Measurements from ENCODE around the gene CRABP1.

Gene CRABP1

DNA sequence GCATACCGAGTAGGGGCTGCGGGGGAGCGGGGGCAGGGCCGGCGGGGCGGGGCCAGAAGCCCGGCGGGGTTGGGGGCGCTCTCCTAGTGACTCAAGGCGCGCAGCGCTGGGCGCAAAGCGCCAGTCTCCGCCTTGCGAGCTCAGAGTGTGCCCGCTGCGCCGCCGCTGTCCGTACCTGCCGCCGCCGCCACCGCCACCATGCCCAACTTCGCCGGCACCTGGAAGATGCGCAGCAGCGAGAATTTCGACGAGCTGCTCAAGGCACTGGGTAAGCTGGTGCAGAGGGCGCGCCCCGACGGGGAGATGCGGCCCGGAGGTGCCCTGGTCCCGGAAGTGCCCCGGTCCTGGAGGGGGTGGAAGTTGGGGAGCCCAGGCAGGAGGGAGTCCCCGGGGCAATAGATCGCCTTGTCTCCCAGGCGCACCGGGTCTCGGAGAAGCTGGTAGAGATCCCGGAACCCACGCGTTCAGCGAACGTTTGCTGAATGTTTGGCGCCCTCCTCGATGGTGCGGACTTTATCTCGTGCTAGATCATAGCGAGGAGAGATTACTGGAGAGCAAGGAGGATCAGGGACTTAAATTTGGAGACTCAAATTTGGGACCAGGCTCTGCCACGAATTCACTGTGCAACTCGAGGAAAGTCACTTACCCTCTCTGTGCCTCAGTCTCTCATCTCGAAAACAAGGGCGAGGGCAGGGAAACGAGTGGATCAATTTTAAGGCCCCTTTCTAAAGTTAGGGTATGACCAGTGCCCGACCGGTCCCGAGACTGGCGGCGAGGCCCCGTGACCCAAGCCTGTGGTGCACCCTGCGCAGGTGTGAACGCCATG lies at the start of gene CRABP1:
Gene CRABP1 (plus strand): TSS at position 123 of the 826 bp plus-strand sequence. CDS start 76 bp downstream, at position 199.
- DNase-seq (ENCODE audit: low spot score), result no peak

DNA sequence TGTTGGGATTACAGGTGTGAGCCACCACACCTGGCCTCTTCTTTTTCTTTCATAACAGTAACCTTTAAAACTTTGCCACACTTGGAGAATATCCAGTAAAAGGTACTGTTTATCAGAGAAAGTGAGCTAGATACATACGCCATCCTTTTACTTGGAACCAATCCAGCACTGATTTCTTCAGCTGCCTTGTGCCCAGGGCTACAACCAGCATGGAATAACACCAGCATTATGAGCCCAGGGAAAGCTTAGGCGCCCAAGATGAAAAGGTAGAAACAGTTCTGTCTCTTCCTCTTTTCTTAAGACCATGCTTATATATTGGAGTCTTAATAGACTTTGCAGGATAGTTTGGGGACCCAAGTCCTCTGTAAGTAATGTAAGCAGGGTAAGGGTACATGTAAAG lies 49.1 kb upstream of the CRABP1 start:
- no peak for DNase-seq (ENCODE audit: low spot score)

DNA sequence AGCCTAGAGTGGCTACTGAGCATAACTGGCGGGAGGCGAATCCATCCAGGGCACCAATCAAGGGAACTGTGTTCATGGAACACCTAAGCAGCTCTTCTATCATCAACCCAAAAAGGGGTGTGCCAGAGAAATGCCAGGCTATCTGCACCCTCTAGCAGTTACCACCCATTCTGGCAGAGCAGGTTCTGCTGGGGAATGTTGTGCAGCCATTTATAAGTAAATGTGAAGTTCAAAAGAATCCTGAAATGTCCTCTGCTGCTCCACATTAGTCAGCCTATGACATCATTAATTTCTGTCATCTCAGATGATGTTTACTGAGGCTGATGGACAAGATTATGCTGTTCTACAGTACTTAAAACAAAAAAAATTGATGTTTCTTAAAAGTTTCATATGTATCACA lies 48.5 kb upstream of the CRABP1 start:
- no peak for DNase-seq (ENCODE audit: low spot score)

DNA sequence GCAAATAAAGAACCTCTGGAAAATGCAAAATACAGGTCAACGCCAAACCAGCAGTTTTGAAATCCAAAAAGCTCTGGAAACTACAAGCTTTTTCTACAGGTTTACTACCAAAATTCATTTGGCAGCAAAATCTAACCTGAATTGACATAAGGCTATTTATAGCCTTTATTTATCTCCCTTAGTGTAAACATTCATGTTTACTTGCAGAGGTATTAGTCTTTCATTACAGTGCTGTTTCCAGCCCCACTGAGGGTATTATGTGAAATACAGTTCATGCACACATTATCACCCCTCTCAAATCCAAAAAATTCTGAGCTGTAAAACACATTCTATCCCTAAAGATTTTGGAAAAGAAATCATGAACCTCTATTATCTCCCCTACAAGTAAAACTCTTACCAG lies 47.9 kb upstream of the CRABP1 start:
- no peak for DNase-seq (ENCODE audit: low spot score)

DNA sequence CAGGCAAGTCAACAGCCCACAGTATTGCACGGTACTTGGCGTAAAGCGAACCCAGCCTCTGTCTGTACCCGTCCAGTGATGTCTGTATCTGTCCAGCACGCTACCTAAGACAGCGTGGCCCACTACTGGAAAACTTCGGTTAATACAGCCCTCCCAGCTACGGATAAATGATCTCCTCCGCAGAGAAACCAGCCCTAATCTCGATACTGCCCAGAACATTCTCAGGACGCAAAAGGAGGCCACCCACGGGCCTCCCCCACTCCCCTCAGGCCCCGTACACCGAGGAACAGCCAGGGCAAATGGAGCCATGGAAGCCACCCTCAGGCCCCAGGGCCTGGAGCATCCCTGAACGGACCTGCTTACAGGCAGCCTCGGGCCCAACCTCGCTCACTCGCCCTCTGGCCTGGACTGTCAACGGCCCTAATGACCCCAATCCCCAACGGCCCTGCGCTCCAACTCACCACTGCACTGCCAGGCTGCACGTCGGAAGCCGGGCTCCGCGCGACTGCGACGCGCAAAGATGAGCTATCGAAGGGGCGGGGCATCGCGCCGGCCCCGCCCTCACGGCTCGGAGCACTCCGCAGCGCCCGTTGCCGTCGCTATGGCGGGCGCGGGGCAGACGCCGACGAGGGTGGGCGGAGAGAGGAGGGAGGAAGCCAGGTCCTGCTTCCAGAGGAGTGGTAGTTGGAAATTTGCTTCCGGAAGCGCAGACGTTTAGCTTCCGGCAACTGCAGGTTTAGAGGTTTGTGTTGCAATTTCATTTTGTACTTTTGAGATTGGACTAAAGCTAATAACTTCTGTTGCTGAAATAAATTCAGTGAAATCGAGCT lies 40.8 kb upstream of the CRABP1 start, which contains the start of gene SKIC8:
Gene SKIC8 (minus strand): TSS at position 509 of the 830 bp plus-strand sequence. CDS start 3,923 bp downstream, outside the sequence.
- peak; percentile 92 for DNase-seq (ENCODE audit: low spot score)

DNA sequence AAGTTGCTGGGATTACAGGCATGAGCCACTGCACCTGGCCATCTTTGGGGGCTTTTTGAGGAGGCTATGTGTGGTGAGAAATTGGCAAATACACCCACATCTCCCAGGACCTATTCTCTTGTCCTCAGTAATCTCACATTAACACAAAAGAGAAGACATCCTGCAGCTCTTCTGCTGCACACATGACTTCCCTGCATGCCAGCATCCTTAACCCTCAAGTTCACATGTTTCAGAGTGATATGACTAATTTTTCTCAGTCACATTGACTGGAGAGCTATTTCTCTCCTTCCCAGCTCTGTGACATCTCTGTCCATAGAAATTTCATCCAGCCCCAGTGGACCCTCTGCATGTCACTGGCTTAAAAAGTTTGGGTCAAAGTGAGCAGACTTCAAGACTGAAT lies 38.8 kb upstream of the CRABP1 start:
- no peak for DNase-seq (ENCODE audit: low spot score)

DNA sequence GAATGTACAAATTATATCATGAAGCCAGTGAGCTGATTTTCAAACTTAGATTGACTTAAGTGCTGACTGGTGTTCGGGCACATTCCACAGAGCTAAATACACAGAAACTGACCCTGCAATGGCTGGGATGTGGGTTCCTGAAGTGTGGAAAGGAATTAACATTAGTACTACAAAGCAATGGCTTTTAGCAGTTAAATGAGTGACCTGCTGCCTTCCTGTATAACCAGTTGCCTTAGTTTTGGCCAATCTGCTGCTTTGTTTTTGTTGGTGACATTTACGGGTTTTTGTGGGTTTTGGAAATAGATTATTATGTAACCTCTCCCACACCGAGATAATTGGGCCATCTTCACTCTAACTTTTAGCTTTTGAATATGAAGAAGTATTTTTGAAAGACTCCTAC lies 38.3 kb upstream of the CRABP1 start:
- no peak for DNase-seq (ENCODE audit: low spot score)

DNA sequence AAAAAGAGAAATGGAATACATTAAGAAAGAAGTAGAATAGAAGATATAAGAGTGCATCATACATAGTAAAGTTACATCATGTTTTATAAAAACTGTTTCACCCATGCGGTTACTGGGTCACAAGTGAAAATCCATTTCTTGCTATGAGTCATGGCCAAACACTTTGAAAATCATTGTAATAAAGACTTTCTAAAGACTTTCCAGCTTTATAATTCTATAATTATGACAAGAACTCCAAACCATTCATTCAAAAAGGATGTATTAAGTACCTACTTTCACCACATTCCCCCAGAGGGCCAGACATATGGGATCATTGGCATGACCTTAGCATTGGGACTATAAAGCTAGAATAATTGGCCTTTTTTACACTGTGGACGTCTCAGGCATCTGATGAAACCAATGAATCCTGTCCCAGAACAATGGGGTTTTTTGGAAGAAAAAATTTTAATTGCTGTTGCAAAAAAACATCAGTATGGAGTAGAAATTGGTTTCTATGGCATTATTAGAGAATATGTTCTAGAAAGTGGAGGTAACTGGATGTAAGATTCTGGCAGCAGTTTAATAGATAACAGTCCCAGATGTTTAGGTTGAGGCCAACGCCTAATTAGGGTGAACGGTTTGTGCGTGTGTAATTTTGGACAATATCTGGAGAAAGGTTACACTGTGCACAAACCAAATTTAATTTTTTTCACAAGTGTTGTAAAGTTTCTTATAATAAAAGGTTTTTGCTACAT lies 37.4 kb upstream of the CRABP1 start:
- peak; percentile 44 for DNase-seq (ENCODE audit: low spot score)

DNA sequence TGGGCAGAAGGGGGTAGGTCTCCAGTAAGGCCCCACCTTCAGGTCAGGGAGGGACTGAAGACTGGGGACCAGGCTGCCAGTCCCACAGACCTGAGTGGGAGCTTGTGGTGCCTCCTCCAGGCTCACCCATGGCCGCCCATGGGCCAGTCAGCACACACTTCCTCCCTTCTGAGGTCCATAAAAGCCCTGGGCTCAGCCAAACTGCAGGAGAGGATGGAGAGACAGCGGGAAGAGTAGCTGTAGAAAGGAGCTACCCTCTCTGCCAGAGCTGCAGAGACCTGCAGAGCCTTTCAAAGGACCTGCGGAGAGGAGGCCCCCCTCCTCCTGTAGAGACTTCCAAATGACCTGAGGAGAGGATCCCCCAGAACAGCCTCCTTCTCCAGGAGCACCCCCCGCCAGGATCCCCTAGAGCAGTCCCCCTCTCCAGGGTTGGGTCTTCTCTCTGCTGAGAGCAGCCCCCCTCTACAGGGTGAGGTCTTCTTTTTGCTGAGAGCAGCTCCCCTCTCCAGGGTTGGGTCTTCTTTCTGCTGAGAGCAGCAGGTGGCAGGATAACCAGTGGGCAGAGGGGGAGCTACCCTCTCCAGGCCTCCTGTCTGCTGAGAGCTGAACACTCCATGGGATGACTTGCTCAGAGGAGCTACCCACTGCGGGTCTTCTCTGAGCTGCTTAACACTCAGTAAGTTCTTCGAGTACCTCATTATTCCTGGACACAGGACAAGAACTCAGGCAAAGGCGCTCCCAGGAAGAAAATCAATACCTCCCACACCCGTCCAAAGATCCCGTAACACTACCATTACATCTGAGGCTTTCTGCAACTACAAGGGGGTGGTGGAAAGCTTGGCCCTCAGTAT lies 35.7 kb upstream of the CRABP1 start:
- DNase-seq (ENCODE audit: low spot score), result no peak

DNA sequence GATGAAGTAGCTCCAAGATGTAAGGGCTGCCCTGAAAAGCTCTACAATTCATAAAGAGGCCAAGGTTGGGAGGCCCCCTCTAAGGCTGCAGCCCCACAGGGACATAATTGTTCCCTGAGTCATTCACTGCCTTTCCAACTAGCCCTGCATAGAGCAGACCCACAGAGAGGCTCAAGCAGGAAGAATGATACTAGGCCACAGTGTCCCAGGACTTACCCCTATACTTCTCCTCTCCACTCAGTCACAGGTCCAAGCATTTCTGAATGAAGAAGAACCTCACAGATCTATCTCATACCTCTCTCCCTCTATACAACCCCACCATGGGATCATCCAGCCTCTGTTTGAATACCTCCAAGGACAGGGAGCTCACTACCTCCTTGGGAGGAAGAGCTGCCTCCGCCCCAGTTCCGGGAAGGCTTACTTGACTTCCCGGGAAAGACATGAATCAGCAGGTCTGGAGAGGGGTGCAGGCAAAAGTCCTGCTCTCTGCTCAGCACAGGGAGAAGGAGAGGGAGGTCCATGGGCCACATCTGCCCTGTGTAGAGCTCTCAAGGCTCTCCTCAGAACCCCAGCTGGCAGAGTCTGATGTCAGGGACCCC lies 33.9 kb upstream of the CRABP1 start:
- DNase-seq (ENCODE audit: low spot score), result peak; percentile 27

DNA sequence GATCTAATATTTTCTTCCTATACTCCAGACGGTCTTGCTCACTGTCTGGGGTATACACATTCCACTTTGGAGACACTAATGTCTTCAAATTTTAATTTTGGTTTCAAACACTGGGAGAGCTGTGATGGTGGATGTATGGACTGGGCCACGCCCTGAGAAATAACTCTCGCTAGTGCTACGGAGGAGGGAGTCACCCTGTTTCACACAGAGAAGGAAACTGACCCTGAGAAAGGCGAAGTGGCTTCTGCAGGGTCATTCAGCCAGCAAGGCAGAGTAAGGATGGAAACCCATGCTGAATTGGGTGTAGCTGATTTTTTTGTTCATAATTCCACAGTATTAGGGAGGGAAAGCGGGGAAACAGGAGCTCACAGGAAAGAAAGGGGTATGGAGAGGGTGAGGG lies 32.2 kb upstream of the CRABP1 start:
- no peak for DNase-seq (ENCODE audit: low spot score)

DNA sequence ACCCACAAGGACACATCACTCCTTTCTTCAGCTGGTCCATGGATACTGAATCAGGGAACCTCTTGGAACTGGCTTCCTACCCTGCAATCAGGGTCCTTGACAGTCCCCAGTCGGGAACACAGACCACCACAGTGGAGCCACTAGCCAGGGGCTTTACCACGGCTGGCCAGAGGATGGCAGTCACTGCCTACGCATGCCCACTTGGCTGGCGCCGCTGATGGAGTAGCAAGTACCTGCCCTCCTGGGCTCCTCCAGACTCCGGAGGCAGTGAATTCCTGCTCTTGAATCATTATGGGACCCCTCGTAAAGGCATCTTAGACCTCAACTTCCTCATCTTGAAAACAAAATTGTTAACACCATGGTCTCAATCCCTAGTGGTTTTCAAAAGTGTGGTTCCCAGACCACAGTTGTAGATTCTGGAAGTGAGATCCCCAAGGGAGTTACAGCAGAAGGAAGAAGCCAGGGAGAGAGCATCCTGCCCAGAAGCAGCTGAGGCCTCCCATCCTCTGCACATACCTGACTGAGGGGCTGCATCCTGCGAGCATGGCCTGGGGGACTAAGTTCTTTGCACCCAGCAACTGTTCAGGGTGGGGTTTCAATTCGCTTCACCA lies 31.6 kb upstream of the CRABP1 start:
- peak; percentile 63 for DNase-seq (ENCODE audit: low spot score)

DNA sequence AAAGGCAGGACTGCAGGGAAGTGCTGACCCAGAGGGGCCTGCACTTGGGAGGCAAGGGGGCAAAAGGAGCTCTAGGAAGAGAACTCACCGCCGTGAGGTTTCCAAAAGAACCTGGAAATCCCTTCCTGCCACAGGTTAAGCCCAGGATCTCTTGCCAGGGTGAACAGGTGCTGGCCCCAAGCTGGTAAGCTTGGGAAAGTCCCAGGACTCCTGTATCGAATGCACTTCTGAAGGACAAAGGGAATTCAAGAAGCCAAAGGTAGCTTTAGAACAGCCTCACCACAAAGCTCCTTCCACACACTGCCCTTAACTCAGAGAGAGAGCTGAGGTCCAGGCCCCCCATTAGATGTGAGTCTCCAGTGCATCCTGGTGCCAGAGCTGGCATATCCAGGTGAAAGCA lies 28.9 kb upstream of the CRABP1 start:
- no peak for DNase-seq (ENCODE audit: low spot score)

DNA sequence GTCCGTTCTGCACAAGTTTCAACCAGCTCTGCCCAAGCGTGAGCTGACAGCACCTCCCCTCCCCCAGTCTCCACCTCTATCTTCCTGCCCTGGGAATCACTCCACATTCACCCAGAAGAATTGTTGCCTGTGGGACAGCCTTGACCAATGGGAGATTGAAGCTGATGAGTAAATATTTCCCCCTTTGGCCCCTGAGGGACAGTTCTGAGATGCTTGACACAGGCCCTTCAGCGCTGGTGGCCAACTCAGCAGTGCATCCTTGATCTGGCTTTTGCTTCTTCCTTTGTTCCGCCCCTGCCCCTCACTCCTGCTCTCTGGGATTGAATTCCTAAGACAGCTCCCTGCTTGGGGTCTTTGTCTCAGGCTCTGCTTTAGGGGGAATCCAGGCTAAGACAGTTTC lies 27.6 kb upstream of the CRABP1 start:
- no peak for DNase-seq (ENCODE audit: low spot score)

DNA sequence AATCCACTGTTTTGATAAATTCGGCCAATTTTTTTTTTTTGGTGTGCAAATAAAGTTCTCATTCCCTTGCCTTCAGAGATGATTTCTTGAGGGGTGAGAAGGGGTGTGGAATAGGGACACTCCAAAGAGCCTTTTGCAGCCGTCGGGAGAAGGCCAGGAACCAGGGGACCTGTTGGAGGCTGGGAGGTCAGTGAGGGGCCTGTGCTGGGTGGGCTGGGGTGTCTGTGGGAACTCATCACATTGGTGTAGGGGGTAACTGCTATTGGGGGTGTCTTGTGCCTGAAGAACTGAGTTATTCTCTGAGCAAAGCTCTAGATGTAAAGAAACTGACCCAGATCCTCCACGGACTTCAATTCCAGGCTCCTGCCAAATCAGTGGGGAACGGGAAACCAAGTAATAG lies 27.2 kb upstream of the CRABP1 start:
- DNase-seq (ENCODE audit: low spot score), result no peak

DNA sequence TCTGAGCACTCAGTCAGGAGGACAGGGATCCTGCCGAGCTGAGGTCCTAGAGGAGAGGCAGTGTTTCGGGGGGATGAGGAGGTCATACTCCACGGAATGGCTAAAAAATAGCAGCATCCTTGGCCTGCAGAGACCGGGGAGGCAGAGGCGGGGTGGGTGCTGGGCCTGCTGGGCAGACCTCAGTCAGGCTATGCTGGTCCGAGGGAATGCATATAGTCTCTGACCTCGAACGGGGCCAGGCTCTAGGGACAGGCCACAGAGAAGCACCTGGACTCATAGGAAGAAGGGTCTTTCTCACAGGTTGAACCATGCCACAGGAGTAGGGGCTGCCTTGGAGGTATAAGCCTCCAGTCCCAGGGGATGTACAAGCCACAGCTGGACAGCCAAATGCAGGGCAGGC lies 26.8 kb upstream of the CRABP1 start:
- DNase-seq (ENCODE audit: low spot score), result no peak

DNA sequence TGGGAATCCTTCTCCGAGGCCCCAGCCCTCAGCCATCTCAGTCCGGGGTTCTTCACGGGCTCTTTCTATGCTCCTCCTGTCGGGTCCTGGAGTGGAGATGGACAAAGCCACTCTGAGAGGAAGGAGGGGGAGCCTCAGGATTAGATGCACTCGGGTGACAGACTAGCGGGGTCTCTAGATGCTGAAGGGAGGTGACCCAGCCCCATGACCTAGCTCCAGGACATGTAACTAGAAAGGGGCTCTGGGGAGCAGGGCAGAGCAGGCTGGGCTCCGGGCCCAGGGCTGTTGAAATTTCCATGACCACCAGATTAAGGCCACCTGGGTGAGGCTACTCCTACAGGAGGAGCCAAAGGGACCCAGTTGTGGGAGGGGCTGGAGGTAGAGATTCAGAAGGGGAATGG lies 26.0 kb upstream of the CRABP1 start:
- DNase-seq (ENCODE audit: low spot score), result no peak

DNA sequence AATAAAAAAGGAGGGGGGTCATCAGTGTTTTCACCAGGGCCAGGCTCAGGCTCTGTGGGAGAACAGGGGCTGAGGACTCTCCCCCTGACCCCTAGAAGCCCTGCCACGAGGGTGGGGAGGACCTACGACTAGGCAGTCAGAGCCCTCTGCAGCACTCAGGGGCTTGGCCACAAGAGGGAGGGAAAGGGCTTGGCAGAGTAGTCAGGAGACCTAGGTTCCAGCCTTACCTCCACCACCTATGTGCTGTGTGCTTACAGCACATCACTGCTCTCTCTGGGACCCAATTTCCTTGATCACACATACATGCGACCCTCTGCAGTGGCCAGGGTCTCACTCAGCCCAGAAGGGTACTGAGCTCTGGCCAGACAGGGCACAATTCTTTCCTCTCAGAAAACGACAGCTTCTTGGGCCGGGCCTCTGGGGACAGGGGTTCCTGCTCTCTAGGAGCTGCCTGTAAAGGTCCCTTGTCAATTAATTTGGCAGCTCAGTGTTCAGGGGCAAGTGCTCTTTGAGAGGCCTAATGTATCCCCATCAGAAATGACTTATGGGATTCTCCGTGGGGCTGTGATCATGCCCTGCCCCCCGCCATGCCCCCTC lies 24.4 kb upstream of the CRABP1 start:
- DNase-seq (ENCODE audit: low spot score), result no peak

DNA sequence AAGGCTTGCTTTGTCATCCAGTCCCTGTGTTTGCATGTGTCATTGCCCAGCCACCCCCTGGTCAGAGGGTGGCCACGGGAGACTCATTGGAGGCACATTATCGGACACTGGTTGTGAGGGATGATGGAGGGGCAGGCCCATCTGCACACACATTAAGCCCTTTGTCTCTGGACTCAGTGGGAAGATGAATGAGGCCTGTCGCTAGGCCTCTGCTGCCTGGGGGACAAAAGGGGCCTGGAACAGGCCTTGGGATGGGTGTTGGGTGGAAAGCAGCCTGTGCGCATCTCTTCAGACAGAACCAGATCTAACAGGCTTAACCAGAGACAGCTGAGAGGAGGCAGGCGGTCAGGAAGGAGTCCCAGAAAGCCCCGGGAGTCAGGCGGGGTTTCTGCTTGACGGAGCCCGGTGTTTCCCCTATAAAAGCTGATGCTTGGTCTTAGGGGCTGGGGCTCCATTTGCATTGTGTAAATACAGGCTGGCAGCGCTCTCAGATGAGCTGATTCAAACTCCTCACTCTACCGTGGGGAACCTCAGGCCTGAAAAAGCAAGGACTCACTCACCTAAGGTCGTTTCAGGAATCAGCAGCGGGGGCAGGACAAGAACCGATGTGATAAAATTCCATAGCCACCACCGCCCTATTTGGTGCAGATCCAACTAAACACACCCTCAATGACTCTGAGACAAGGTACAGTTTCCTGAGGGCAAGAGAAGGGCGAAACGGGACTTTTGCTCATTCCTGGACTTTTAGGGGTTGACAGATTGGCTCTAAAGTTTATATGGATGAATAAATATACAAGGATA lies 23.7 kb upstream of the CRABP1 start:
- DNase-seq (ENCODE audit: low spot score), result no peak

Data from SW480 (cell line).